HL-60 (cell line): ENCODE data around the gene SETD5.
"Not testable (repeated sequence)": the region's sequence is repeated elsewhere in the genome, so short reads cannot be mapped to it uniquely, and the experiment has no call there.

ENCODE experiments used
- GABPA ChIP-seq: IDR thresholded peaks from 2 replicates; pipeline ENCODE4 v1.6.1; 2012; ENCODE audit warnings: low read depth
- POLR2AphosphoS5 ChIP-seq: IDR thresholded peaks from 2 replicates; pipeline ENCODE4 v1.6.1; 2012; ENCODE audit warnings: low read depth
- TF ChIP-seq, protein P1 (sequence below): IDR thresholded peaks from one replicate; pipeline ENCODE4 v1.5.1; 2011; ENCODE audit warnings: low read length, control low read depth, inconsistent platforms; ENCODE audit not compliant: insufficient read depth

- TF ChIP-seq, protein P1, sequence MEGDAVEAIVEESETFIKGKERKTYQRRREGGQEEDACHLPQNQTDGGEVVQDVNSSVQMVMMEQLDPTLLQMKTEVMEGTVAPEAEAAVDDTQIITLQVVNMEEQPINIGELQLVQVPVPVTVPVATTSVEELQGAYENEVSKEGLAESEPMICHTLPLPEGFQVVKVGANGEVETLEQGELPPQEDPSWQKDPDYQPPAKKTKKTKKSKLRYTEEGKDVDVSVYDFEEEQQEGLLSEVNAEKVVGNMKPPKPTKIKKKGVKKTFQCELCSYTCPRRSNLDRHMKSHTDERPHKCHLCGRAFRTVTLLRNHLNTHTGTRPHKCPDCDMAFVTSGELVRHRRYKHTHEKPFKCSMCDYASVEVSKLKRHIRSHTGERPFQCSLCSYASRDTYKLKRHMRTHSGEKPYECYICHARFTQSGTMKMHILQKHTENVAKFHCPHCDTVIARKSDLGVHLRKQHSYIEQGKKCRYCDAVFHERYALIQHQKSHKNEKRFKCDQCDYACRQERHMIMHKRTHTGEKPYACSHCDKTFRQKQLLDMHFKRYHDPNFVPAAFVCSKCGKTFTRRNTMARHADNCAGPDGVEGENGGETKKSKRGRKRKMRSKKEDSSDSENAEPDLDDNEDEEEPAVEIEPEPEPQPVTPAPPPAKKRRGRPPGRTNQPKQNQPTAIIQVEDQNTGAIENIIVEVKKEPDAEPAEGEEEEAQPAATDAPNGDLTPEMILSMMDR = not testable (repeated sequence)
- TF ChIP-seq GABPA, POLR2AphosphoS5: not testable (repeated sequence)
Observed at GRCh38 chr3:9494036-9494435, 96.6 kb downstream of the SETD5 start.
